HUES64 (cell line): Measurements from ENCODE around the gene POLR2H.

Experiments
- H3K27ac ChIP-seq: 2 replicates; pipeline ENCODE4 v1.7.0; 2013; ENCODE audit warnings: low read depth, low read length, inconsistent platforms
- H3K27me3 ChIP-seq: 2 replicates; pipeline ENCODE4 v1.6.1; 2013; ENCODE audit warnings: mild to moderate bottlenecking, low read length; ENCODE audit not compliant: insufficient read depth
- H3K36me3 ChIP-seq: 2 replicates; pipeline ENCODE4 v1.6.1; 2013; ENCODE audit warnings: mild to moderate bottlenecking, low read length; ENCODE audit not compliant: insufficient read depth
- H3K4me1 ChIP-seq: 2 replicates; pipeline ENCODE4 v1.6.1; 2013; ENCODE audit warnings: mild to moderate bottlenecking, low read length, moderate library complexity; ENCODE audit not compliant: insufficient read depth
- H3K4me3 ChIP-seq: 2 replicates; pipeline ENCODE4 v1.5.1; 2013; ENCODE audit warnings: mild to moderate bottlenecking, low read length, moderate library complexity
- H3K9ac ChIP-seq: 2 replicates; pipeline ENCODE4 v1.6.1; 2013; ENCODE audit warnings: mild to moderate bottlenecking, low read depth, low read length
- H3K9me3 ChIP-seq: 2 replicates; pipeline ENCODE4 v1.6.1; 2013; ENCODE audit warnings: low read depth, low read length; ENCODE audit not compliant: insufficient read depth
- WGBS: fragments of 150-250, 120-280 bp; methylation state at CpG from one replicate; pipeline ENCODE4 v1.1.7; 2013; ENCODE audit warnings: missing lambda C conversion rate; 5-methylcytosine and 5-hydroxymethylcytosine counted together

POLR2H gene

DNA sequence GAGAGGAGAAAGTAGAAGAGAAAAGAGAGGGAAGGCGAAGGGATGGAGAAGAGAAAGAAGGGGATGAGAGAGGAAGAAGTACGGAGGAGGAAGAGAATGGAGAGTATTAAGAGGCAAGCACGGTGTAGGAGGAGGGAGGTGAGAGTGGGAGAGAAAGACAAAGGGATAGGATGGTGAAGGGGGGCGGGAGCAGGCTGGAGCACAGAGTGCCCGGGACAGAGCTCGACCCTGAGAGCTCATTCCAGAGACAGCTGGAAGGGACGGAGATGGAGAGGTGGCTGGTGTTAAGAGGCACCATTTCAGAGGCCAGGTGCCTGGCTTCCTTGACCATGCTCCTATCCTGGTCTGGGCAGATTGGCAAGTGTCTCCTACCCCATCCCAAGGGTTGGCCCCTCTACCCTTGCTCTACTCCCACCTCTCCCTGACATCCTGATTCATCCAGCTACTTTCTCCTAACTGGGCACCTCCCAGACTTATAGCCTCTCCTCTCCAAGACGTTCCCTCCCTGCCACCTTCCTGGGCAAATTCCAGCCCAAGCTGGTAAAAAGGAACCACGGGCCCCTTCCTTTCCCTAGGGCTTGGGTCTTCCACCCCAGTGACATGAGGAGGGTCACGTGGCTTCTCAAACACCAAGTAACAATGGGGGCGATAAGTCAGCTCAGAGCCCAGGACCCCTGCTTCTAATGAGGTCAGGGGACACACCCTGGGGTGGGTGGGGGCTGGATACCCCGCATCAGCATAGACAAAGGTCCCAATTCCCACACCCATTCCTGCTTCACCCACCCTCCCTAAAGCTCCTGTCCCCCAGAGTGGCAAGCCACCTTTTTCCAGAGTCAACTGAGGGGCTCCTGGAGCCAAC lies 1.2 kb upstream of the POLR2H start:
- peaks cover 10% of the 10 kb centered on the region for H3K4me1 ChIP-seq
- 21% methylated on average over 11 of the region's 12 CpGs for WGBS
- no peaks in the 10 kb centered on the region for H3K9me3 ChIP-seq
- H3K27me3 ChIP-seq: peaks cover 8% of the 10 kb centered on the region
- H3K9ac ChIP-seq: peak overlapping the region; percentile 91
- H3K4me3 ChIP-seq: peak overlapping the region; percentile 81
- H3K36me3 ChIP-seq: peaks cover 40% of the 10 kb centered on the region
- no peak overlapping the region for H3K27ac ChIP-seq

DNA sequence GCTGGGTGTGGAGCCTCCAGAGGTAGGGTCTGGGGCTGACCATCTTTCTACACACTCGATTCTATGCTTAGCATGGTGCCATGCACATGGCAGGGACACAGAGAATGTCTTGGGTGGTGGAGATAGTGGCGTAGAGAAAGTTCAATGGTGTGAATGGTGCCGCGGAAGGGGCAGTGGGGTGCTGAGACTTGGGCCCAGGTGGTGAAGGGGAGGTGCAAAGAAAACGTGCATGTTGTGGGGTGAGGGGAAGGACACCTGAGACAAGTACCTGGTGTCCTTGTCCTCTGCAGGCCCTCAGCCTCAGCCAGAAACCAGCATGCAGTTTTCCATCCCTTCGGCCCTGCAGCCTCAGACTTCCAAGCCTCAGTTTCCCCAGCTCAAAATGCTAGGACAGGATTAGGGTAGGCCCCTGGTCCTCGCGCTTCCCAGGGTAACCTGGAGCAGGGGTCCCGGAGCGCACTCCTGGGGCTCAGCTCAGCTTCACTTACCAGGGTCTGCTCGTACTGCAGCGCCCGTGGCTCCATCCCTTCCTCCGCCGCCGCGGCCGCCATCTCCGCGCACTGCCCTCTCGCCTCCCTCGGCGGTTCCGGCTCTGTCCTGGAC lies 480 bp upstream of the POLR2H start:
- peaks cover 37% of the 10 kb centered on the region for H3K36me3 ChIP-seq
- H3K27me3 ChIP-seq: peaks cover 8% of the 10 kb centered on the region
- 7% methylated on average over 24 of the region's 24 CpGs for WGBS
- peak overlapping the region; percentile 91 for H3K9ac ChIP-seq
- 0 out of 2 replicates have a peak overlapping the region, but pooled peaks have one; percentile 29 for H3K27ac ChIP-seq
- H3K9me3 ChIP-seq: no peaks in the 10 kb centered on the region
- H3K4me3 ChIP-seq: peak overlapping the region; percentile 81
- H3K4me1 ChIP-seq: peaks cover 10% of the 10 kb centered on the region

DNA sequence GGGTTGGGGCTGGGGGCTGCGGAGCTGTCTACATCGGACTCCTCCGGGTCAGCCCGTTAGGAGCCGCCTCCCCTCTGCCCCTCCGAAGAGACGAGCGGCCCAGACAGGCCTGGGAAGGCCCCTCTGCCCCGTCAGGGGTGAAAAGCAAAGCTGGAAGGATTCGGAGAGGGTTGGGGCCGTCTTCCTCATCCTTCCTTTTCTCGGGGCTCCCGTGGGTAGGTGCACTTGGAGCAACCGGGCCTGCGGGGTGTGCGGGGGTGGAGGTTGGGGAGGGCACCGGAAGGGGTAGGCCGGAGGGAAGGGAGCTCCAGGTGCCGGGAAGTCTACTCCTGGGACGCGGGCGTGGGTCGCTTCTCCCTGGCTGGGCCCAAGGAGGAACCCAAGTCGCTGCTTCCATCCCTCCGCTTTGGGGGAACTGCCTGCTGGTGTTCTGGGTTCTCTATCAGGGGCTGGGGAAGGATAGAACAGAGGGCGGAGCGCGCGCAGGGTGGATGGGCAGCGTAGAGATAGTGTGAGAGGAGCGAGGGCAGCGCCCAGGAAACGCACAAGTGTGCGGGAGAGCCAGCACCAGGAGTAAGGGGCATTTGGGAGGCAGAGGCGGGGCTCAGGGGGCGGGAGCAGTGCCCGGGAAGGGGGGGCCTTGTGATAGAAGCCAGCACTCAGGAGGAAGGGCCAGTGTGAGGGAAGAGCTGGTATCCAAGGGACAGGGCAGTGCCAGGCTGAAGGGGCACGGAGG lies 590 bp downstream of the POLR2H start:
- Histone ChIP-seq H3K9ac (peak overlapping the region; percentile 91), H3K36me3 (peaks cover 39% of the 10 kb centered on the region), H3K27me3 (peaks cover 8% of the 10 kb centered on the region), H3K4me1 (peaks cover 10% of the 10 kb centered on the region), H3K4me3 (peak overlapping the region; percentile 81), H3K27ac (peak overlapping the region; percentile 98), H3K9me3 (no peaks in the 10 kb centered on the region)
- under 1% methylated on average over 38 of the region's 38 CpGs for WGBS

DNA sequence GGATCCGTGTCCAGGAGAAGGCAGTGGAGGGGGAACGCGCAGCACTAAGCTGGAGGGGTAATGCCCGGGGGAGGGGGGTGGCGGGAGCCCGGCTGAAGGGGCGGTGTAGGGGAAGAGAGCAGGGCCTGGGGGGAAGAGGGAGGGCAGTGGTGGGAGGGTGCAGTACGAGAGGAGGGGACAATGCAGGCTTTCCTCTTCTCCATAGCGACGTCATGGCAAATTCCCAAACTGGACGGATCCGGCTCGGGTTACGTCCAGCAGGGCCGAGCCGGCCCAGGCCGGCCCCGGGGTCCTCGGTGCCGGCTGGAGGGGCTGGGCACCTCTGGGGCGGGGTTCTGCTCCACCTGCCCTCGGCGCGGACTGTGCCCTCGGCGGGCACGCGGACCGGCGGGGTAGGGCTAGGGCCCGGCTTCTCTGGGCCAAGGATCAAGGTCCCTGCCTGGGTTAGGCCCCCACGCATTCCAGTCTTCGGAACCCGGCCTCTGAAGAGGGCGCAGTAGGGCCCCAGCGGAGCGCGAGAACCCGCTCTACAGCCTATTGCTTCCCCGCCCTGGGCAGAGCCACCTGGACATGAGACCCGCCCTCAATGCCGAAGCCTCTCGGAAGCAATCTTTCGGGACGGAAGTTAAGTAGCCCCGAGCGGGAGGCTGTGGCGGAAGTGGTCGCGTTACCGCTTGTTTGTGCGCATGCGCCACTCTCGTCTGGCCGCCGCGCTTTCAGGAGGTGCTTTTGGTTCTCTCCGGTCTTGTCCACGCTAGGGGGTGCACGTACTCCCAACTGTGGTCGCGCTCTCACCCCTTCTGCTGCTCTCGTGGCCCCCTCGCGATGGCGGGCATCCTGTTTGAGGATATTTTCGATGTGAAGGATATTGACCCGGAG lies 1.4 kb downstream of the POLR2H start:
- Histone ChIP-seq H3K9me3 (no peaks in the 10 kb centered on the region), H3K36me3 (peaks cover 36% of the 10 kb centered on the region), H3K4me3 (peak overlapping the region; percentile 81), H3K27me3 (peaks cover 8% of the 10 kb centered on the region), H3K4me1 (peaks cover 10% of the 10 kb centered on the region), H3K9ac (peak overlapping the region; percentile 91), H3K27ac (peak overlapping the region; percentile 98)
- under 1% methylated on average over 68 of the region's 68 CpGs for WGBS

DNA sequence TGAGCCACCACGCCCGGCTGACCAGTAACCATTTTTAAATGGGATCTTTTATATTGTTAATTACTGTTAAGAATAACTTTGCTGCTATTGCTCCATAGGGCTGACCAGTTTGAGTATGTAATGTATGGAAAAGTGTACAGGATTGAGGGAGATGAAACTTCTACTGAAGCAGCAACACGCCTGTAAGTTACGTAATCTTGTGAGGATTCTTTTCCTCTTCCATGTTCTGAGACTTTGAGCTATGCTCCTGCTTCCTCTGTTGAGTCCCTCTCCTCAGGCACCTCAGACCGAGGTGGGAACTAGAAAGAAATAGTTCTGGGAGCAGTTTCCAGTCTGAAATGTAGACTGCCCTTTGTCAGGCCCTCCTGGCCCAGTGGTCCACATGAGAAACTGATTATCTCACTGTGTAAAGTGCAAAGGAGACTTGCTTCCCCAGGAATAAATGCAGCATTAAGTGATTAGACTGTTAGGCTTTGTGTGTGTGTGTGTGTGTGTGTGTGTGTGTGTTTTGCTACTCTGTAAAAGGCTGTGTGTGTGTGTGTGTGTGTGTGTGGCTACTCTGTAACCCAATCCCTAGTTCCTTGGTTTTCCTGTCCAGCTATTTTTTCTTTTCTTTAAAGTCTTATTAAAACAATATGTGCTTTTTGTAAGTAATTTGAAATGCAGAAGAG lies 5.2 kb downstream of the POLR2H start:
- H3K9ac ChIP-seq: no peak overlapping the region
- H3K4me1 ChIP-seq: no peaks in the 10 kb centered on the region; the same call in 1 of the 2 replicates
- H3K27ac ChIP-seq: no peak overlapping the region
- H3K27me3 ChIP-seq: no peaks in the 10 kb centered on the region
- 97% methylated on average over 5 of the region's 5 CpGs for WGBS
- H3K36me3 ChIP-seq: peaks cover 48% of the 10 kb centered on the region
- no peak overlapping the region for H3K4me3 ChIP-seq
- H3K9me3 ChIP-seq: no peaks in the 10 kb centered on the region

DNA sequence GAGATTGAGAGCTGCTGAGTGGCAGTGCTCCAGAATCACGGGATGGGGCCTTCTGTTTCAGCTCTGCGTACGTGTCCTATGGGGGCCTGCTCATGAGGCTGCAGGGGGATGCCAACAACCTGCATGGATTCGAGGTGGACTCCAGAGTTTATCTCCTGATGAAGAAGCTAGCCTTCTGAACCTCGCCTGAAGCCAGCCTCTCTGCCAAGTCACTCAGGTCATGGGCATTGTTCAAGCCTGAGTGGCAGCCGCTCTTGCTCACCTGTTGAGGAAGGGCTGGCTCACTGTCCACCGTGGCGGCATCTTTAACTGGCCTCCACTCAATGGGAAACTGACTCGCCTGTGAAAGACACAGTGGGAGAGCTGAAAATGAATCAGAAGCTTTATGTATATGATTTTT lies 6.6 kb downstream of the POLR2H start:
- no peak overlapping the region for H3K4me3 ChIP-seq
- H3K9me3 ChIP-seq: no peaks in the 10 kb centered on the region
- H3K36me3 ChIP-seq: peaks cover 48% of the 10 kb centered on the region
- H3K27ac ChIP-seq: no peak overlapping the region
- no peaks in the 10 kb centered on the region for H3K27me3 ChIP-seq
- no peak overlapping the region for H3K9ac ChIP-seq
- H3K4me1 ChIP-seq: no peaks in the 10 kb centered on the region; the same call in 1 of the 2 replicates
- WGBS: 93% methylated on average over 8 of the region's 9 CpGs

DNA sequence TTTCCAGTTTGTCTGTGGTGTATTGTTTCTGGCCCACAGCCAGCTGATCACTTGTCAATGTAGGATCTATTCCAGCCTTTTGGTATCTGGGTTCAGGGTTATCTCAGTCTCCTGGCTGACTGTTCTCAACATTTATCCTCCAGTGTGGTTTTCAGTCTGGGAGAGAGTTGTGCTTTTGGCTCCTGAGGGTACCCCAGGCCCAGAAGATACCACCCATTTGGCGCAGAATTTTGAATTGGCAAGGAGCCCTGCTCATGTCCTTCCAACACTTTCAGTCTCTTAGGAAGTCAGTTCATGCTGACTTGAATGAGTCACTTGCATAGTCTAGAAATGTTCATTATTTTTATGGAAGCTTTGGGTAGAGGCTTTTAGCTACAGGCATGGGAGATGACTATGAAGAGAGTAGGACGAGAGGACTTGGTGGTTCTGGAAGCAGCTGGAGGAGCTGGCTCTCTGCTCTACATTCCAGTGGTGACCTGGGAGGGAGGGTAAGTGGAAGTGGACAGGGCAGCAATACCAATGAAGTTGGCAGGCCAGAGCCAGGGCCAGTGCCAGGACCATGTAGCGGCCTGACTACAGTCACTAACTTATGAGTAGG lies 7.2 kb downstream of the POLR2H start:
- Histone ChIP-seq H3K27me3 (no peaks in the 10 kb centered on the region), H3K9me3 (no peaks in the 10 kb centered on the region), H3K36me3 (peaks cover 48% of the 10 kb centered on the region), H3K4me3 (no peak overlapping the region), H3K9ac (no peak overlapping the region), H3K27ac (no peak overlapping the region), H3K4me1 (no peaks in the 10 kb centered on the region; the same call in 1 of the 2 replicates)
- WGBS: 93% methylated on average over 3 of the region's 3 CpGs

DNA sequence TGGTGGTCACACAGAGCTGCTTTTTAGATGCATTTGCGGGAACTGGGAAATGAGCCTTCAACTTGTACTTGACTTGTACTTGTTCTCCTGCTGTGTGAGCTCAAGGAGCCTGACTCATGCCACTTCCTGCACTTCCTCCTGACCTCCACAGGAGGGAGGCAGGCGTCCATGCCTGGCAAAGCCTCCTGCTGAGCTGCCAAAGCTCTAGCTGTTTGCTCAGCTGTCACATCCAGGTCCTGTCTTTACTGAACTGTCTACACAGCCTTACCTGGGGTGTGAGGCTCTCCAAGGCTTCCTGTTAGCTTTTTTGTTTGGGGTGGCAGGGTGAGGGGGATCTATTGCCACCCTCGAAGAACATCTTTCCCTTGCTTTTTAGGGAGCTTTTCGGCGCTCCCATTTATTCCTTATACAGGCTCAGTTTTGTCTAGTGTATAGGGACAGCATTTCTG lies 10.1 kb downstream of the POLR2H start:
- no peak overlapping the region for H3K9ac ChIP-seq

DNA sequence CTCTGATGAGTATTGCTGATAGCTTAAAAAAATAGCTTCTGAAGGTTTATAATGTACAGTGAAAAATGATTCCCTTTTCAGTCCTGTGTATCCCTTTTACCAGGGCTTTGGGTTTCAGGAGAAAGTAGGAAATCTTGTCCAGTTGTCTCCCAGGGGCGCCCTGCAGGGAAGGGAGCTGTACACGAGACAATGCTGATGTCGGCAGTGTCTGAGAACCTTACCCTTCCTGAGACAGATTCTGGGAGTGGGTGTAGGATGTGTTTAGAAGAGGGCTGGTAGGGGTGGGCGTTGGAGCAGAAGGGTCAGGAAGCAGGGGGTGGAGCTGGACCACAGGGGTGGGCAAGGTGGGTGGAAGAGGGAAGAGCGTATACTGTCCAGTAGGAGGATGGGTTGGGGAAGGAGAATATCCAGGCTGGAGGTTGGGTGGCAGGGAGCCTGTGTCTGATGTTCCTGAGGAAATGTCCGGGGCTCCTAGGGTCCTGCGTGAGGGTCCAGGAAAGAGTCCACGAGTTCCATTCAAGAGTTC lies 10.8 kb downstream of the POLR2H start:
- peaks cover 8% of the 10 kb centered on the region; the same call in 1 of the 2 replicates for H3K27me3 ChIP-seq
- H3K9ac ChIP-seq: no peak overlapping the region
- 87% methylated on average over 8 of the region's 8 CpGs for WGBS
- peaks cover 5% of the 10 kb centered on the region for H3K4me1 ChIP-seq
- H3K27ac ChIP-seq: no peak overlapping the region
- H3K4me3 ChIP-seq: no peak overlapping the region
- H3K36me3 ChIP-seq: peaks cover 23% of the 10 kb centered on the region
- no peaks in the 10 kb centered on the region for H3K9me3 ChIP-seq

More for the DNA sequence above, 10.1 kb downstream of the POLR2H start:
- 47% methylated on average over 5 of the region's 5 CpGs for WGBS
- Histone ChIP-seq H3K9me3 (no peaks in the 10 kb centered on the region), H3K27me3 (0 out of 2 replicates have a peak, but pooled peaks cover 5% of the 10 kb centered on the region), H3K4me3 (no peak overlapping the region), H3K27ac (peak overlapping the region; percentile 8; the same call in 1 of the 2 replicates), H3K36me3 (peaks cover 30% of the 10 kb centered on the region), H3K4me1 (no peaks in the 10 kb centered on the region; the same call in 1 of the 2 replicates)
